PC-9 (cell line): Measurements from ENCODE around the gene ORAI2.

Source experiments
- EZH2 ChIP-seq: fragments of 200-600 bp; sonication (generic); IDR thresholded peaks from 2 replicates; pipeline ENCODE4 v1.8.0; 2017; ENCODE audit warnings: antibody characterized with exemption, low read depth
- TF ChIP-seq, protein P1 (sequence below): fragments of 200-600 bp; sonication (generic); conservative IDR thresholded peaks from 2 replicates; pipeline ENCODE4 v1.6.1; 2017; ENCODE audit warnings: mixed run types, antibody characterized with exemption, mild to moderate bottlenecking, moderate library complexity

DNA sequence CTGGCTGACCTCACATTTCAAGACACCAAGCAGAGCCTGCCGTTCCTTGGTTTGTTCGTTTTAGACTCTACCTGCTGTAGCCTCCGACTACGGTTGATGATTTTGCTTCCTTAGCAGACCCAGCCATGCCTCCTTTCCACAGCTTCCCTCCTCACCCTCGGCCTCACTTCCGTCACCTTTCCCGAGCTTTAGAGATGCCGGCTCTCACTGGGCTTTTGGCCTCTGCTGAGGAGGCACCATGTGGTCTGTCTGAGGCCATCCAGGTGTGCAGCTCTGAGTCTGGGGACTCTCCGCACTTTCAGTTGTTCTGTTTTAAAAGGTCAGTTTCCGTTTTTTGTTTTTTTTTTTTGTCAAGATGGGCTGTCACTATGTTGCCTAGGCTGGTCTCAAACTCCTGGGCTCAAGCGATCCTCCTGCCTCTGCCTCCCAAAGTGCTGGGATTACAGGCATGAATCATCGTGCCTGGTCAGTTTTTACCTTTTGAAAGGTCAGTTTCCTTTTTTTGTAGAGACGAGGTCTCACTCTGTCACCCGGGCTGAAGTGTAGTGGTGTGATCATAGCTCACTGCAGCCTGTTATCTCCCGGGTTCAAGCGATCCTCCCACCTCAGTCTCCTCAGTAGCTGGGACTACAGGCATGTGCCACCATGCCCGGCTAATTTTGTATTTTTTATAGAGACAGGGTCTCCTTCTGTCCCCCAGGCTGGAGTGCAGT is 11.7 kb downstream of the ORAI2 start:
- TF ChIP-seq, protein P1, sequence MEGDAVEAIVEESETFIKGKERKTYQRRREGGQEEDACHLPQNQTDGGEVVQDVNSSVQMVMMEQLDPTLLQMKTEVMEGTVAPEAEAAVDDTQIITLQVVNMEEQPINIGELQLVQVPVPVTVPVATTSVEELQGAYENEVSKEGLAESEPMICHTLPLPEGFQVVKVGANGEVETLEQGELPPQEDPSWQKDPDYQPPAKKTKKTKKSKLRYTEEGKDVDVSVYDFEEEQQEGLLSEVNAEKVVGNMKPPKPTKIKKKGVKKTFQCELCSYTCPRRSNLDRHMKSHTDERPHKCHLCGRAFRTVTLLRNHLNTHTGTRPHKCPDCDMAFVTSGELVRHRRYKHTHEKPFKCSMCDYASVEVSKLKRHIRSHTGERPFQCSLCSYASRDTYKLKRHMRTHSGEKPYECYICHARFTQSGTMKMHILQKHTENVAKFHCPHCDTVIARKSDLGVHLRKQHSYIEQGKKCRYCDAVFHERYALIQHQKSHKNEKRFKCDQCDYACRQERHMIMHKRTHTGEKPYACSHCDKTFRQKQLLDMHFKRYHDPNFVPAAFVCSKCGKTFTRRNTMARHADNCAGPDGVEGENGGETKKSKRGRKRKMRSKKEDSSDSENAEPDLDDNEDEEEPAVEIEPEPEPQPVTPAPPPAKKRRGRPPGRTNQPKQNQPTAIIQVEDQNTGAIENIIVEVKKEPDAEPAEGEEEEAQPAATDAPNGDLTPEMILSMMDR: no peak
- no peak for TF ChIP-seq EZH2
